Measurements from ENCODE around the gene PTPRN2. TPM values are rescaled to one million over a fixed set of nuclear protein-coding genes. Genes with fewer than 3 reads are reported as not detected.

Gene PTPRN2
- total RNA-seq, 1 experiment from 2014 or later: 2.1 TPM

GRCh38 chr7:158388928-158389327 lies 198.7 kb downstream of the PTPRN2 start:
- no peak overlapping the region for H3K4me3 ChIP-seq (replicated peaks in 1 of 2; ENCODE audit: low read depth in 1 of 2, low read length in 2 of 2)
- no peaks in the 10 kb centered on the region for H3K4me1 ChIP-seq (ENCODE audit: control insufficient read depth in 1 of 2, insufficient read depth in 2 of 2, low read length in 2 of 2)
- no peak overlapping the region for H3K27ac ChIP-seq (ENCODE audit: low read depth, low read length)
- H3K9me2 ChIP-seq (ENCODE audit: insufficient read depth): no peaks in the 10 kb centered on the region
- no peaks in the 10 kb centered on the region for H3K36me3 ChIP-seq (ENCODE audit: control insufficient read depth in 1 of 2, insufficient read depth in 2 of 2, low read length in 2 of 2)
- no peak overlapping the region for H3K4me2 ChIP-seq (ENCODE audit: low read length)
- ATAC-seq: no peak
- no TSS peak for BruUV-seq (replicated peaks)
- H3K9me3 ChIP-seq (ENCODE audit: control insufficient read depth in 1 of 2, insufficient read depth in 1 of 2, low read depth in 1 of 2, low read length in 2 of 2): no peaks in the 10 kb centered on the region
- H2AFZ ChIP-seq (ENCODE audit: low read depth, low read length, poor library complexity, severe bottlenecking): no peak overlapping the region
- 0 out of 2 replicates have a peak, but pooled peaks cover 4% of the 10 kb centered on the region for H3K27me3 ChIP-seq (ENCODE audit: insufficient read depth, low read length)
- no peak overlapping the region for H3K9ac ChIP-seq (ENCODE audit: low read length)
- ChIA-PET CTCF (no interaction called here), RAD21 (ENCODE audit: low non-redundant PET in 1 of 2, low total read pairs in 2 of 2, uncharacterized antibody in 2 of 2, unreplicated experiment in 2 of 2) (interaction anchor here in 1 of 2 experiments (0.7 kb wide), 1 partner anchor 271 kb away, joined by 4 read pairs; no protein-coding TSS in a partner anchor), POLR2A (no interaction called here)
- intact Hi-C loops (cut with micrococcal nuclease): no loop called here
- no peaks in the 10 kb centered on the region for H4K20me1 ChIP-seq (ENCODE audit: insufficient read depth)
- DNase-seq (ENCODE audit: low read depth, low spot score): no peak
- TF ChIP-seq MAX (IDR thresholded peaks at IDR 0.05) (no peak), EZH2phosphoT487 (IDR thresholded peaks at IDR 0.05; ENCODE audit: borderline replicate concordance) (no peak), CEBPB (IDR thresholded peaks at IDR 0.05; ENCODE audit: low read depth) (no peak), POLR2AphosphoS5 (IDR thresholded peaks at IDR 0.05; ENCODE audit: low read depth, low read length) (no peak), JUND (IDR thresholded peaks at IDR 0.05) (no peak), ELF1 (IDR thresholded peaks at IDR 0.05; ENCODE audit: borderline replicate concordance, low read depth) (no peak), POLR2A (IDR thresholded peaks at IDR 0.05; ENCODE audit: borderline replicate concordance, extremely low read depth, insufficient read depth, insufficient read length) (no peak), CTCF (IDR thresholded peaks at IDR 0.05 in 2 of 3, conservative IDR thresholded peaks at IDR 0.05 in 1 of 3; ENCODE audit: borderline replicate concordance in 1 of 3, insufficient read depth in 1 of 3, low read depth in 2 of 3, low read length in 2 of 3) (no peak), RAD21 (IDR thresholded peaks at IDR 0.05; ENCODE audit: low read depth) (no peak), ZNF274 (IDR thresholded peaks at IDR 0.05; ENCODE audit: low read depth, low read length) (no peak)
- TF ChIP-seq, protein P1, sequence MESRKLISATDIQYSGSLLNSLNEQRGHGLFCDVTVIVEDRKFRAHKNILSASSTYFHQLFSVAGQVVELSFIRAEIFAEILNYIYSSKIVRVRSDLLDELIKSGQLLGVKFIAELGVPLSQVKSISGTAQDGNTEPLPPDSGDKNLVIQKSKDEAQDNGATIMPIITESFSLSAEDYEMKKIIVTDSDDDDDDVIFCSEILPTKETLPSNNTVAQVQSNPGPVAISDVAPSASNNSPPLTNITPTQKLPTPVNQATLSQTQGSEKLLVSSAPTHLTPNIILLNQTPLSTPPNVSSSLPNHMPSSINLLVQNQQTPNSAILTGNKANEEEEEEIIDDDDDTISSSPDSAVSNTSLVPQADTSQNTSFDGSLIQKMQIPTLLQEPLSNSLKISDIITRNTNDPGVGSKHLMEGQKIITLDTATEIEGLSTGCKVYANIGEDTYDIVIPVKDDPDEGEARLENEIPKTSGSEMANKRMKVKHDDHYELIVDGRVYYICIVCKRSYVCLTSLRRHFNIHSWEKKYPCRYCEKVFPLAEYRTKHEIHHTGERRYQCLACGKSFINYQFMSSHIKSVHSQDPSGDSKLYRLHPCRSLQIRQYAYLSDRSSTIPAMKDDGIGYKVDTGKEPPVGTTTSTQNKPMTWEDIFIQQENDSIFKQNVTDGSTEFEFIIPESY (IDR thresholded peaks at IDR 0.05; ENCODE audit: extremely low read depth, insufficient replicate concordance, low read length): no peak
- TF ChIP-seq, protein P2, sequence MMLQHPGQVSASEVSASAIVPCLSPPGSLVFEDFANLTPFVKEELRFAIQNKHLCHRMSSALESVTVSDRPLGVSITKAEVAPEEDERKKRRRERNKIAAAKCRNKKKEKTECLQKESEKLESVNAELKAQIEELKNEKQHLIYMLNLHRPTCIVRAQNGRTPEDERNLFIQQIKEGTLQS (IDR thresholded peaks at IDR 0.05): no peak
- no peaks in the 10 kb centered on the region for H3K79me2 ChIP-seq (ENCODE audit: insufficient read depth, low read length)
